ENCODE measurements around the gene ARSB. TPM values are rescaled to one million over a fixed set of nuclear protein-coding genes. Genes with fewer than 3 reads are reported as not detected.
A peak's percentile ranks its signal among the peaks of the same experiment; 100 is the strongest.

Gene ARSB
- total RNA-seq, 1 donor from 2014 or later, result 21.6 TPM

GRCh38 chr5:78903861-78904260 is 81.2 kb downstream of the ARSB start:
- Histone ChIP-seq H3K9me3 (no peaks in the 10 kb centered on the region), H3K27me3 (ENCODE audit: low read depth) (no peaks in the 10 kb centered on the region), H3K4me3 (no peak overlapping the region), H3K4me1 (peaks cover 14% of the 10 kb centered on the region), H3K27ac (no peak overlapping the region), H3K36me3 (no peaks in the 10 kb centered on the region)
- no peak for ATAC-seq
- no peak for TF ChIP-seq CTCF (IDR thresholded peaks at IDR 0.05)
- intact Hi-C loops (cut with DNase I), result no loop called here
- no peak for DNase-seq

- H3K9me3 ChIP-seq, result no peaks in the 10 kb centered on the region
- intact Hi-C loops (cut with DNase I), result no loop called here
- DNase-seq (no peak), ATAC-seq (no peak)
- no peak overlapping the region for H3K4me3 ChIP-seq
- no peaks in the 10 kb centered on the region for H3K36me3 ChIP-seq
- H3K27me3 ChIP-seq (ENCODE audit: low read depth), result no peaks in the 10 kb centered on the region
- H3K27ac ChIP-seq, result no peak overlapping the region
- no peak for TF ChIP-seq CTCF (IDR thresholded peaks at IDR 0.05)
- H3K4me1 ChIP-seq, result peaks cover 9% of the 10 kb centered on the region
Measured at GRCh38 chr5:78903353-78903752, 81.8 kb downstream of the ARSB start.

GRCh38 chr5:78899922-78900362 is 85.2 kb downstream of the ARSB start:
- no peak overlapping the region for H3K27ac ChIP-seq
- TF ChIP-seq CTCF (IDR thresholded peaks at IDR 0.05), result peak; percentile 61
- H3K4me3 ChIP-seq, result no peak overlapping the region
- DNase-seq (peak; percentile 50), ATAC-seq (peak in 1 of 2 donors; percentile 52)
- peaks cover 10% of the 10 kb centered on the region for H3K4me1 ChIP-seq
- intact Hi-C loops (cut with DNase I), result no loop called here
- H3K9me3 ChIP-seq, result no peaks in the 10 kb centered on the region
- no peaks in the 10 kb centered on the region for H3K36me3 ChIP-seq
- H3K27me3 ChIP-seq (ENCODE audit: low read depth), result no peaks in the 10 kb centered on the region

- ATAC-seq (peak; percentile 34 to 50), DNase-seq (no peak)
- Histone ChIP-seq H3K4me3 (no peak overlapping the region), H3K36me3 (no peaks in the 10 kb centered on the region), H3K27me3 (ENCODE audit: low read depth) (no peaks in the 10 kb centered on the region), H3K9me3 (no peaks in the 10 kb centered on the region), H3K27ac (no peak overlapping the region), H3K4me1 (peaks cover 10% of the 10 kb centered on the region)
- intact Hi-C loops (cut with DNase I), result no loop called here
- TF ChIP-seq CTCF (IDR thresholded peaks at IDR 0.05), result no peak
Measured at GRCh38 chr5:78896132-78896531, 89.0 kb downstream of the ARSB start.

GRCh38 chr5:78895616-78896015 is 89.5 kb downstream of the ARSB start:
- ATAC-seq (peak; percentile 46 to 56), DNase-seq (no peak)
- Histone ChIP-seq H3K27ac (no peak overlapping the region), H3K36me3 (no peaks in the 10 kb centered on the region), H3K27me3 (ENCODE audit: low read depth) (no peaks in the 10 kb centered on the region), H3K4me1 (peaks cover 10% of the 10 kb centered on the region), H3K4me3 (no peak overlapping the region), H3K9me3 (no peaks in the 10 kb centered on the region)
- intact Hi-C loops (cut with DNase I), result no loop called here
- no peak for TF ChIP-seq CTCF (IDR thresholded peaks at IDR 0.05)
